Measurements from ENCODE around the gene SETD5. TPM values are rescaled to one million over a fixed set of nuclear protein-coding genes. Genes with fewer than 3 reads are reported as not detected.

The SETD5 gene
- total and polyA plus RNA-seq, 2 of the 8 experiments (the other 6 are each of a cell fraction or from before 2014, with no cell fraction given), result 108 to 234 TPM

DNA sequence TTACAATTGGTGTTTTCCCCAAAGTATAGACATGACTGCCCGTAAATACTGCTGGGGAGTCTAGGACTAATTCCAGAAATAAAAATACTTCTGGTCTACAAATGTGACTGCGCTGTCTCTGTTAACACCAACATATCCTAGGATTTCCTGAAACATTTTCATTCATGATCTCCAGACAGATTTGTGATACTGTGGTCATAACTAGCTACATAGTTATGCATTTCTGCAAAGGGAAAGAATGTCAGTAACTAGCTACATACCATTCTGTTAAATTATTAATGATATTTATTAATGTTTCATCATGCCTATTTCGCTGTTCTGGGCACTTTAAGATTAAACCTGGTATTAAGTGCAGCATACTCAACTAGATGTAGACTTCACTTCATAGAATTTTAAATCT lies 33.3 kb downstream of the SETD5 start (continued):
- TF ChIP-seq, protein P1, sequence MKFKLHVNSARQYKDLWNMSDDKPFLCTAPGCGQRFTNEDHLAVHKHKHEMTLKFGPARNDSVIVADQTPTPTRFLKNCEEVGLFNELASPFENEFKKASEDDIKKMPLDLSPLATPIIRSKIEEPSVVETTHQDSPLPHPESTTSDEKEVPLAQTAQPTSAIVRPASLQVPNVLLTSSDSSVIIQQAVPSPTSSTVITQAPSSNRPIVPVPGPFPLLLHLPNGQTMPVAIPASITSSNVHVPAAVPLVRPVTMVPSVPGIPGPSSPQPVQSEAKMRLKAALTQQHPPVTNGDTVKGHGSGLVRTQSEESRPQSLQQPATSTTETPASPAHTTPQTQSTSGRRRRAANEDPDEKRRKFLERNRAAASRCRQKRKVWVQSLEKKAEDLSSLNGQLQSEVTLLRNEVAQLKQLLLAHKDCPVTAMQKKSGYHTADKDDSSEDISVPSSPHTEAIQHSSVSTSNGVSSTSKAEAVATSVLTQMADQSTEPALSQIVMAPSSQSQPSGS (IDR thresholded peaks at IDR 0.05; ENCODE audit: low read length), result no peak
- TF ChIP-seq JUN (IDR thresholded peaks at IDR 0.05; ENCODE audit: low read depth, low read length) (no peak), YY1 (IDR thresholded peaks at IDR 0.05; ENCODE audit: low read depth, low read length) (no peak), EGR1 (IDR thresholded peaks at IDR 0.05; ENCODE audit: borderline replicate concordance, low read depth, low read length) (no peak), SIN3A (conservative IDR thresholded peaks at IDR 0.05 in 1 of 2, IDR thresholded peaks at IDR 0.05 in 1 of 2; ENCODE audit: low read depth in 1 of 2, low read length in 2 of 2) (no peak)

Data from H1 (cell line).